Mucosa of stomach (tissue), 1 donor: ENCODE results near the gene ODF4.
"Not testable (repeated sequence)": the region's sequence is repeated elsewhere in the genome, so short reads cannot be mapped to it uniquely, and the experiment has no call there.

Experiments used
- H3K27me3 ChIP-seq: one replicate; pipeline ENCODE4 v1.7.0; 2013; ENCODE audit warnings: mild to moderate bottlenecking, low read length; ENCODE audit not compliant: control insufficient read depth, insufficient read depth
- H3K36me3 ChIP-seq: one replicate; pipeline ENCODE4 v1.7.0; 2013; ENCODE audit warnings: low read length; ENCODE audit not compliant: control insufficient read depth, insufficient read depth
- H3K4me1 ChIP-seq: one replicate; pipeline ENCODE4 v1.7.0; 2013; ENCODE audit warnings: mild to moderate bottlenecking, low read length; ENCODE audit not compliant: control insufficient read depth, insufficient read depth
- H3K4me3 ChIP-seq: one replicate; pipeline ENCODE4 v1.7.0; 2013; ENCODE audit warnings: low read length
- H3K9ac ChIP-seq: one replicate; pipeline ENCODE4 v1.7.0; 2013; ENCODE audit warnings: mild to moderate bottlenecking, low read length, moderate library complexity
- H3K9me3 ChIP-seq: one replicate; pipeline ENCODE4 v1.7.0; 2013; ENCODE audit warnings: mild to moderate bottlenecking, low read length, moderate library complexity; ENCODE audit not compliant: control insufficient read depth
- donor health status: Pancreatic carcinoma.

ODF4 gene

GRCh38 chr17:8376271-8377067, 36.8 kb downstream of the ODF4 start, which contains the start of gene KRABD2:
Gene KRABD2 (minus strand): TSS chr17:8376704.
- H3K4me1 ChIP-seq: peaks cover 25% of the 10 kb centered on the region
- H3K4me3 ChIP-seq: peak within 1 kb of the TSS; percentile 56
- peak within 1 kb of the TSS; percentile 64 for H3K9ac ChIP-seq
- H3K36me3 ChIP-seq: peaks cover 9% of the 10 kb centered on the region
- H3K27me3 ChIP-seq: no peaks in the 10 kb centered on the region
- no peaks in the 10 kb centered on the region for H3K9me3 ChIP-seq

DNA sequence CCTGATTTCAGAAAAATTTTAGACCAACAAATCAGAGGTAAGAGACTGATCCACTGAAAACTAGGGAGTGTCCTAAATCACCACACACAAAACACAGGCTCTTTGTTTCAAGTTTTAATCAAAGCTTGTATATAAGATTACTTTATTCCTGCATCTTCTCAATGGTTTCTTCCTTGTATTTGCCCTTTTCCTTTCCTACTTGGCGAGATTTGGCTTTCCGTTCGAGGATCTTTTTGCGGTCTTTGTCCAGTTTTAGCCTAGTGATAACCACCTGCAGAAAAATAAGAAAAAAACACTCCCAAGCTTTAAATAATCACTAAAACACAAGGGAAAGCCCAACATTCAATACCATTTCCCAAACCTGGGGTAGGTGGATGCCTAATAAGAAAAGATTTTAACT, 37.8 kb downstream of the ODF4 start:
- peaks cover 9% of the 10 kb centered on the region for H3K36me3 ChIP-seq
- H3K9ac ChIP-seq: no peak overlapping the region
- no peaks in the 10 kb centered on the region for H3K27me3 ChIP-seq
- no peak overlapping the region for H3K4me3 ChIP-seq
- peaks cover 32% of the 10 kb centered on the region for H3K4me1 ChIP-seq
- H3K9me3 ChIP-seq: no peaks in the 10 kb centered on the region

DNA sequence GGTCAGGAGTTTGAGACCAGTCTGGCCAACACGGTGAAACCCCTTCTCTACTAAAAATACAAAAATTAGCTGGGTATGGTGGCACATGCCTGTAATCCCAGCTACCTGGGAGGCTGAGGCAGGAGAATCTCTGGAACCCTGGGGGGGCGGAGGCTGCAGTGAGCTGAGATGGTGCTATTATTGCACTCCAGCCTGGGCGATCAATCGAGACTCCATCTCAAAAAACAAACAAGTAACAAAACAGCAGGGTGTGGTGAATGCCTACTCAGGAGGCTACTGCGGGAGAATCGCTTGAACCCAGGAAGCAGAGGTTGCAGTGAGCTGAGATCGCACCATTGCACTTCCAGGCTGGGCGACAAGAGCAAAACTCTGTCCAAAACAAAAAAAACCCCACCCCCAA, 38.5 kb downstream of the ODF4 start:
- not testable (repeated sequence) for H3K4me3 ChIP-seq, H3K9me3 ChIP-seq, H3K36me3 ChIP-seq, H3K27me3 ChIP-seq, H3K9ac ChIP-seq
- H3K4me1 ChIP-seq: peaks cover 32% of the 10 kb centered on the region

DNA sequence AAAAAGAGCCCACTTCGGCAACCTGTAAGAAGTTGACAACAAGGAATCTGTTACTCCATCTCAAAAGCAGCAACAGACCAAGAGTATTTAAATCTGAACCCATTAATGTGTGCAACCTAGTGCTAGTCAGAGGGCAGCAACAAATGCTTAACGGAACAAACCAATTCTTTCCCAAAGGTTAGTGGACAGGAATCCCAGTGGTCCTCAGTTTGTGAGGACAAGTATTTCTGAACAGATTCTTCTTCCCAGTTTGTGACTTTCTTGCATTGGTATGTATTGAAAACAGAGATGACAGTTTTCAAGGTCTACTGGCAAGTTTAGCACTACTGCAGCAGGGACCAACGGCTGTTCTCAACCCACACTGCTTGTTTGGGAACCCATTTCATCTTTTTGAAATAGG, 40.4 kb downstream of the ODF4 start:
- Histone ChIP-seq H3K36me3 (peaks cover 9% of the 10 kb centered on the region), H3K27me3 (no peaks in the 10 kb centered on the region), H3K4me3 (no peak overlapping the region), H3K9me3 (no peaks in the 10 kb centered on the region), H3K9ac (no peak overlapping the region), H3K4me1 (peaks cover 32% of the 10 kb centered on the region)

GRCh38 chr17:8382052-8382879, 42.6 kb downstream of the ODF4 start:
- peaks cover 18% of the 10 kb centered on the region for H3K4me1 ChIP-seq

GRCh38 chr17:8382880-8383142, 43.2 kb downstream of the ODF4 start:
- Histone ChIP-seq H3K36me3 (peaks cover 5% of the 10 kb centered on the region), H3K27me3 (no peaks in the 10 kb centered on the region), H3K9ac (peak overlapping the region; percentile 81), H3K9me3 (no peaks in the 10 kb centered on the region), H3K4me3 (peak overlapping the region; percentile 89), H3K4me1 (peaks cover 18% of the 10 kb centered on the region)

More at GRCh38 chr17:8382052-8382879, 42.6 kb downstream of the ODF4 start:
- H3K36me3 ChIP-seq: peaks cover 5% of the 10 kb centered on the region
- no peaks in the 10 kb centered on the region for H3K27me3 ChIP-seq
- no peaks in the 10 kb centered on the region for H3K9me3 ChIP-seq
- H3K4me3 ChIP-seq: peak overlapping the region; percentile 89
- H3K9ac ChIP-seq: peak overlapping the region; percentile 81

- peak within 1 kb of the TSS; percentile 89 for H3K4me3 ChIP-seq
- H3K27me3 ChIP-seq: no peaks in the 10 kb centered on the region
- H3K36me3 ChIP-seq: peaks cover 5% of the 10 kb centered on the region
- H3K9me3 ChIP-seq: no peaks in the 10 kb centered on the region
- H3K9ac ChIP-seq: peak within 1 kb of the TSS; percentile 81
- H3K4me1 ChIP-seq: peaks cover 18% of the 10 kb centered on the region
These were observed 43.6 kb downstream of the ODF4 start, which contains the start of gene RPL26 for GRCh38 chr17:8383143-8383822. Gene RPL26 (minus strand): TSS chr17:8383193. CDS start chr17:8382310, 883 bp downstream.

DNA sequence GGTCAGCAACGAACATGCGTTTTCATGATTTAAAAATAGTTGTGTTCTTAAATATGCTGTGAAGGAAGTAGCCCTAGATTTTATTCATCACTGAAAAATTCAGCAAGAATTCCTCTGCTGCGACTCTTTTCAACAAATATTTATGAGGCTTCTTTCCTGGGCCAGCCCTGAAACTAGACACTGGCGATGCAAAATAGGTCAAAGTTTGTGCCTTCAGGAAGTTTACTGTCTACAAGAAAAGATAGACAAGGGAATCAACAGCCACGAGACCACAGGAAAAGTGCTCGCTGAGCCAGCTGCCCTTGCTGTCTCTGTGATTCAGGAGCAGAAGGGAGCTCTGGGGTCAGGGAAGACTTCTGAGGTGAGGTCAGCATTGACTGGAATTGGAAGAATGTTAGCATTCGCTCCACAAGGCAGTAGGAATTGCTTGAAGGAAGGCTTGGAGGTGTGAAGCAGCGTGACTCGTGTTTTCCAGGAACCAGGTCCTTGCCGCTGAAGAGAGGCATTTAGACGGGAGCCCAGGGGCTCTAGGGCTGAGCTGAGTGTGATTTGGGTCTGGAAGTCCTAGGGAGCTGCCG, 45.2 kb downstream of the ODF4 start:
- H3K4me3 ChIP-seq: no peak overlapping the region
- H3K36me3 ChIP-seq: no peaks in the 10 kb centered on the region
- no peaks in the 10 kb centered on the region for H3K9me3 ChIP-seq
- no peaks in the 10 kb centered on the region for H3K27me3 ChIP-seq
- peaks cover 18% of the 10 kb centered on the region for H3K4me1 ChIP-seq
- H3K9ac ChIP-seq: no peak overlapping the region

GRCh38 chr17:8386841-8387240, 47.2 kb downstream of the ODF4 start:
- Histone ChIP-seq H3K9me3 (no peaks in the 10 kb centered on the region), H3K4me3 (no peak overlapping the region), H3K4me1 (peaks cover 4% of the 10 kb centered on the region), H3K27me3 (peaks cover 3% of the 10 kb centered on the region), H3K36me3 (no peaks in the 10 kb centered on the region), H3K9ac (no peak overlapping the region)

DNA sequence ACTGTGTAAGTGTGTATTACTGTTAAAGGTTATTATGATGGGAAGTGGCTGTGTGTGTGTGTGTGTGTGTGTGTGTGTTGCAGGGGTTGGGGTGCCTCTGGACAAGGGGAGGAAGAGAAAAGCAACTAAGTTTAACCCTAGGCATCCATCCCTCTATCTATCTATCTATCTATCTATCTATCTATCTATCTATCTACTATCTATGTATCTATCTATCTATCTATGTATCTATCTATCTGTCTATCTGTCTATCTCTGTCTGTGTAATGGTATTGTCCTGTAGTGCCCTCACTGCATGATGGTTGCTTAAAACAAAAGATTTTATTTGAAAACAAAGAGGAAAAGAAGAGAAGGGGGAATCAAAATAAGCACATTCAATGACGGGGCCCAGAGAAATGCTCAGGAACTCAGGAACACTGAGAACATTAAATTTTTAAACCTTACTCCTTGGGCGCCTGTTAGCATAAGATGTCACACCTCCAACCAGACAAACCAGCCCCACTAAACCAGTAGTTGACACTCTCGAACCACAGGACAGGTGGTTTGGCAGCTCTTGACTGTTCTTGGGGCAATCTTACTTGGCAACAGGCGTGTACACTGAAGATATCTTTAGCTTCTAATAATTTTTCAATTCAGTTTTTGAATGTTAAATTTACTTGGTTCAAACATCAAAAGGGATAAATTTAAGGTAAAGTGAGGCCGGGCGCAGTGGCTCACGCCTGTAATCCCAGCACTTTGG, 48.4 kb downstream of the ODF4 start:
- no peaks in the 10 kb centered on the region for H3K4me1 ChIP-seq
- H3K36me3 ChIP-seq: no peaks in the 10 kb centered on the region
- H3K9me3 ChIP-seq: no peaks in the 10 kb centered on the region
- H3K9ac ChIP-seq: no peak overlapping the region
- H3K4me3 ChIP-seq: no peak overlapping the region
- H3K27me3 ChIP-seq: peaks cover 13% of the 10 kb centered on the region

DNA sequence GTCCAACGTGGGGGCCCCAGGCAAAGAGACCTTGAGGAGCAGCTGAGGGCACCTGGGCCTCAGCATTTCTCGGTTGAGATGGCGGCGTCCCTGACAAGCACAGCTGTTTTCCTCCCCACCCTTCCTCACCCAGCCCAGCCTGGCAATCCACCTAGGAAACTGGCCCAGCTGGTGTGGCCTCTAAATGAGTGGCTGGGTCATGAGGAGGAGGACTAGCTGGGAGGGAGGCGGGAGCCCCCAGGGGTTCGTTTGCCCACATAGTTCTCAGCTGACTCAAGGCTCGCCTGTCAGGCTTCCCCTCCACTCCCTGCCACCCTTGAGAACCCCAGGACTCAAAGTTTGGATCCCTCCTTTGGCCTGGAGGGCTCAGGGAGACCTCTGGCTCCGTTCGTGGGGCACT, 52.1 kb downstream of the ODF4 start:
- Histone ChIP-seq H3K36me3 (no peaks in the 10 kb centered on the region), H3K27me3 (peaks cover 34% of the 10 kb centered on the region), H3K9me3 (no peaks in the 10 kb centered on the region), H3K4me3 (no peak overlapping the region), H3K4me1 (no peaks in the 10 kb centered on the region), H3K9ac (no peak overlapping the region)
